HepG2 (cell line): ENCODE data around the gene SYNGR1. TPM values are rescaled to one million over a fixed set of nuclear protein-coding genes. Genes with fewer than 3 reads are reported as not detected.

Experiments used
- AHR ChIP-seq: IDR thresholded peaks from 2 replicates; pipeline ENCODE4 v1.6.1; 2018; ENCODE audit warnings: missing genetic modification reagents, missing compliant biosample characterization
- ARNTL ChIP-seq: sonication (generic); formaldehyde crosslinking; IDR thresholded peaks from 2 replicates; pipeline ENCODE4 v1.4.0; 2020; ENCODE audit warnings: mild to moderate bottlenecking, missing genetic modification reagents
- FOXJ3 ChIP-seq: sonication (generic); formaldehyde crosslinking; IDR thresholded peaks from 2 replicates; pipeline ENCODE4 v1.4.0; 2020; ENCODE audit warnings: missing genetic modification reagents, mild to moderate bottlenecking, borderline replicate concordance
- NFAT5 ChIP-seq: sonication (generic); formaldehyde crosslinking; IDR thresholded peaks from 2 replicates; pipeline ENCODE4 v1.4.0; 2020; ENCODE audit warnings: missing genetic modification reagents
- NFRKB ChIP-seq: fragments of 450-650 bp; IDR thresholded peaks from 2 replicates; pipeline ENCODE4 v1.6.1; 2017
- RAD51 ChIP-seq: fragments of 450-650 bp; IDR thresholded peaks from 2 replicates; pipeline ENCODE4 v1.6.1; 2016; ENCODE audit warnings: borderline replicate concordance
- SMYD3 ChIP-seq: sonication (generic); formaldehyde crosslinking; IDR thresholded peaks from 2 replicates; pipeline ENCODE4 v1.8.1; 2023; ENCODE audit warnings: mild to moderate bottlenecking, missing genetic modification reagents
- ZNF614 ChIP-seq: IDR thresholded peaks from 2 replicates; pipeline ENCODE4 v1.6.1; 2018; ENCODE audit warnings: missing biosample characterization, missing genetic modification reagents, inconsistent platforms, borderline replicate concordance
- ZNF782 ChIP-seq: sonication (generic); formaldehyde crosslinking; IDR thresholded peaks from 2 replicates; pipeline ENCODE4 v1.4.0; 2020; ENCODE audit warnings: missing genetic modification reagents, mild to moderate bottlenecking, borderline replicate concordance
- polyA plus RNA-seq, 8 experiments: library from polyadenylated mRNA; depleted of rRNA in 3 of 8; stranded (reverse) in 7 of 8; unstranded in 1 of 8; fragments of >200 nt; fragmentation: Illumina TruSeq in 4 of 8; extraction: Trizol in 4 of 8; gene quantifications; 2 replicates each; pipeline versions ENCODE4 v1.2.1 to v1.2.3, GENCODE V29; 2011 to 2016; ENCODE audit warnings: low read depth in 4 of 8, missing spikeins in 1 of 8, mixed read lengths in 1 of 8; ENCODE audit not compliant: insufficient read depth in 1 of 8
- total RNA-seq, 5 experiments: library from RNA; depleted of rRNA; stranded (reverse); fragments of >200 nt; fragmentation: Illumina TruSeq; extraction: Trizol; gene quantifications; 2 replicates each; pipeline ENCODE4 v1.2.3, GENCODE V29; 2016; ENCODE audit warnings: low read depth in 1 of 5
- TF ChIP-seq, protein P1 (sequence below), 2 experiments: sonication (generic) in 1 of 2; formaldehyde crosslinking in 1 of 2; IDR thresholded peaks; 2 replicates each; pipeline versions ENCODE4 v1.6.1 to v1.9.0; 2014 to 2022; ENCODE audit warnings: antibody characterized with exemption in 1 of 2, borderline replicate concordance in 1 of 2, inconsistent platforms in 1 of 2, low read depth in 1 of 2, missing genetic modification reagents in 1 of 2
- TF ChIP-seq, protein P2 (sequence below), 2 experiments: fragments of 450-650 bp in 1 of 2; sonication (generic) in 1 of 2; formaldehyde crosslinking; IDR thresholded peaks; 2 replicates each; pipeline versions ENCODE4 v1.5.0 to v1.8.0; 2020 to 2022; ENCODE audit warnings: mild to moderate bottlenecking in 1 of 2, missing genetic modification reagents in 1 of 2
- TF ChIP-seq, protein P3 (sequence below): sonication (generic); formaldehyde crosslinking; IDR thresholded peaks from 2 replicates; pipeline ENCODE4 v1.5.0; 2020; ENCODE audit warnings: mild to moderate bottlenecking, missing genetic modification reagents

The SYNGR1 gene
- total and polyA plus RNA-seq, 2 of the 13 experiments (the other 11 are each of a cell fraction or from before 2014, with no cell fraction given) = 0.27 to 2.7 TPM

- TF ChIP-seq, protein P1, sequence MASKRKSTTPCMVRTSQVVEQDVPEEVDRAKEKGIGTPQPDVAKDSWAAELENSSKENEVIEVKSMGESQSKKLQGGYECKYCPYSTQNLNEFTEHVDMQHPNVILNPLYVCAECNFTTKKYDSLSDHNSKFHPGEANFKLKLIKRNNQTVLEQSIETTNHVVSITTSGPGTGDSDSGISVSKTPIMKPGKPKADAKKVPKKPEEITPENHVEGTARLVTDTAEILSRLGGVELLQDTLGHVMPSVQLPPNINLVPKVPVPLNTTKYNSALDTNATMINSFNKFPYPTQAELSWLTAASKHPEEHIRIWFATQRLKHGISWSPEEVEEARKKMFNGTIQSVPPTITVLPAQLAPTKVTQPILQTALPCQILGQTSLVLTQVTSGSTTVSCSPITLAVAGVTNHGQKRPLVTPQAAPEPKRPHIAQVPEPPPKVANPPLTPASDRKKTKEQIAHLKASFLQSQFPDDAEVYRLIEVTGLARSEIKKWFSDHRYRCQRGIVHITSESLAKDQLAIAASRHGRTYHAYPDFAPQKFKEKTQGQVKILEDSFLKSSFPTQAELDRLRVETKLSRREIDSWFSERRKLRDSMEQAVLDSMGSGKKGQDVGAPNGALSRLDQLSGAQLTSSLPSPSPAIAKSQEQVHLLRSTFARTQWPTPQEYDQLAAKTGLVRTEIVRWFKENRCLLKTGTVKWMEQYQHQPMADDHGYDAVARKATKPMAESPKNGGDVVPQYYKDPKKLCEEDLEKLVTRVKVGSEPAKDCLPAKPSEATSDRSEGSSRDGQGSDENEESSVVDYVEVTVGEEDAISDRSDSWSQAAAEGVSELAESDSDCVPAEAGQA (IDR thresholded peaks at IDR 0.05; ENCODE audit: low read depth) = peak; percentile 86; the same call in 1 of the 2 replicates
- TF ChIP-seq, protein P1 (CRISPR knock-in tag; IDR thresholded peaks at IDR 0.05; ENCODE audit: borderline replicate concordance) = no peak
- TF ChIP-seq ARNTL (CRISPR knock-in tag) (no peak; the same call in none of the 2 replicates), FOXJ3 (CRISPR knock-in tag) (peak; percentile 52; the same call in 1 of the 2 replicates), ZNF782 (CRISPR knock-in tag) (peak; percentile 86; the same call in 1 of the 2 replicates), ZNF614 (CRISPR knock-in tag) (no peak; the same call in 1 of the 2 replicates), NFRKB (peak; percentile 75), AHR (CRISPR knock-in tag) (peak; percentile 91; the same call in 1 of the 2 replicates), RAD51 (no peak), NFAT5 (CRISPR knock-in tag) (peak; percentile 30; the same call in 1 of the 2 replicates), SMYD3 (CRISPR knock-in tag) (0 out of 2 replicates have a peak, but pooled peaks have one; percentile 83)
- TF ChIP-seq, protein P2, sequence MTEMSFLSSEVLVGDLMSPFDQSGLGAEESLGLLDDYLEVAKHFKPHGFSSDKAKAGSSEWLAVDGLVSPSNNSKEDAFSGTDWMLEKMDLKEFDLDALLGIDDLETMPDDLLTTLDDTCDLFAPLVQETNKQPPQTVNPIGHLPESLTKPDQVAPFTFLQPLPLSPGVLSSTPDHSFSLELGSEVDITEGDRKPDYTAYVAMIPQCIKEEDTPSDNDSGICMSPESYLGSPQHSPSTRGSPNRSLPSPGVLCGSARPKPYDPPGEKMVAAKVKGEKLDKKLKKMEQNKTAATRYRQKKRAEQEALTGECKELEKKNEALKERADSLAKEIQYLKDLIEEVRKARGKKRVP (CRISPR knock-in tag; IDR thresholded peaks at IDR 0.05) = peak in 1 of 2 experiments; percentile 86; a peak in 2 of 4 replicates
- TF ChIP-seq, protein P3, sequence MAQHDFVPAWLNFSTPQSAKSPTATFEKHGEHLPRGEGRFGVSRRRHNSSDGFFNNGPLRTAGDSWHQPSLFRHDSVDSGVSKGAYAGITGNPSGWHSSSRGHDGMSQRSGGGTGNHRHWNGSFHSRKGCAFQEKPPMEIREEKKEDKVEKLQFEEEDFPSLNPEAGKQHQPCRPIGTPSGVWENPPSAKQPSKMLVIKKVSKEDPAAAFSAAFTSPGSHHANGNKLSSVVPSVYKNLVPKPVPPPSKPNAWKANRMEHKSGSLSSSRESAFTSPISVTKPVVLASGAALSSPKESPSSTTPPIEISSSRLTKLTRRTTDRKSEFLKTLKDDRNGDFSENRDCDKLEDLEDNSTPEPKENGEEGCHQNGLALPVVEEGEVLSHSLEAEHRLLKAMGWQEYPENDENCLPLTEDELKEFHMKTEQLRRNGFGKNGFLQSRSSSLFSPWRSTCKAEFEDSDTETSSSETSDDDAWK (CRISPR knock-in tag) = no peak
Measured at GRCh38 chr22:39319284-39320022, 30.3 kb upstream of the SYNGR1 start, which contains the start of gene RPL3 (continued).
